Measurements from ENCODE around the gene GLRX2.

- no peak for TF ChIP-seq GATA2 (IDR thresholded peaks at IDR 0.05; ENCODE audit: low read depth, low read length)
- no peak for TF ChIP-seq GATA3 (IDR thresholded peaks at IDR 0.05; ENCODE audit: low read depth, low read length)
These were observed 26.0 kb downstream of the GLRX2 start for GRCh38 chr1:193079187-193079586.
